BLaER1 (cell line): ENCODE results near the gene TTC39A.

ENCODE experiments used
- H3K27ac ChIP-seq: shearing (Covaris generic); formaldehyde crosslinking; 2 replicates; pipeline ENCODE4 v1.8.1; 2022
- H3K27me3 ChIP-seq: shearing (Covaris generic); formaldehyde crosslinking; 2 replicates; pipeline ENCODE4 v1.8.1; 2022
- H3K36me3 ChIP-seq: shearing (Covaris generic); formaldehyde crosslinking; 2 replicates; pipeline ENCODE4 v1.8.1; 2022
- H3K4me1 ChIP-seq: shearing (Covaris generic); formaldehyde crosslinking; 2 replicates; pipeline ENCODE4 v1.8.1; 2022
- H3K4me2 ChIP-seq: shearing (Covaris generic); formaldehyde crosslinking; 2 replicates; pipeline ENCODE4 v1.8.1; 2022
- H3K4me3 ChIP-seq: shearing (Covaris generic); formaldehyde crosslinking; 2 replicates; pipeline ENCODE4 v1.8.1; 2022
- H3K9ac ChIP-seq: shearing (Covaris generic); formaldehyde crosslinking; 2 replicates; pipeline ENCODE4 v1.8.1; 2022
- H3K9me3 ChIP-seq: shearing (Covaris generic); formaldehyde crosslinking; 2 replicates; pipeline ENCODE4 v1.8.1; 2022
- H4K20me1 ChIP-seq: shearing (Covaris generic); formaldehyde crosslinking; 2 replicates; pipeline ENCODE4 v1.8.1; 2022
- Cebpa-rat ChIP-seq: shearing (Covaris generic); IDR thresholded peaks from 2 replicates; pipeline ENCODE4 v1.8.1; 2022

TTC39A gene

DNA sequence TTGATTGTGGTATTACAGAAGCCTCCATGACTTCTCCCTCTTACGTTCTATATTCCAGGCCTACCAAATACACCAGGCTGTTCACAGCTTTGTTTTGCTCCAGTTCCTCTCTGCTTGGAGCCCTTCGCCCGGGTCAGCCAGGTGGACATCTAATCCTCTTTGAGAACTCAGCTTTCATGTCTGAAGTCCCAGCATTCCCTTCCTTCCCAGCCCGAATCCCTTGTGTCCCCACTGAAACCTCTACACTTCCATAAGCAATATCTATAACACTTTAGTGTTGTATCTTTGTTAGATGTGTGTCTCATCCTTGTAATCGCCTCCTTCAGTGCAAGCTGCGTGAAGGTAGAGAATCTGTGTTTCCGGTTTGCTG is 92.3 kb downstream of the TTC39A start:
- no peak for TF ChIP-seq Cebpa-rat
- H3K4me3 ChIP-seq = peak overlapping the region; percentile 80
- no peak overlapping the region for H3K27ac ChIP-seq
- peaks cover 64% of the 10 kb centered on the region for H3K4me1 ChIP-seq
- H3K36me3 ChIP-seq = no peaks in the 10 kb centered on the region
- no peaks in the 10 kb centered on the region for H3K27me3 ChIP-seq
- peak overlapping the region; percentile 91 for H3K9ac ChIP-seq
- H4K20me1 ChIP-seq = peaks cover 62% of the 10 kb centered on the region
- H3K4me2 ChIP-seq = peak overlapping the region; percentile 84
- H3K9me3 ChIP-seq = no peaks in the 10 kb centered on the region

DNA sequence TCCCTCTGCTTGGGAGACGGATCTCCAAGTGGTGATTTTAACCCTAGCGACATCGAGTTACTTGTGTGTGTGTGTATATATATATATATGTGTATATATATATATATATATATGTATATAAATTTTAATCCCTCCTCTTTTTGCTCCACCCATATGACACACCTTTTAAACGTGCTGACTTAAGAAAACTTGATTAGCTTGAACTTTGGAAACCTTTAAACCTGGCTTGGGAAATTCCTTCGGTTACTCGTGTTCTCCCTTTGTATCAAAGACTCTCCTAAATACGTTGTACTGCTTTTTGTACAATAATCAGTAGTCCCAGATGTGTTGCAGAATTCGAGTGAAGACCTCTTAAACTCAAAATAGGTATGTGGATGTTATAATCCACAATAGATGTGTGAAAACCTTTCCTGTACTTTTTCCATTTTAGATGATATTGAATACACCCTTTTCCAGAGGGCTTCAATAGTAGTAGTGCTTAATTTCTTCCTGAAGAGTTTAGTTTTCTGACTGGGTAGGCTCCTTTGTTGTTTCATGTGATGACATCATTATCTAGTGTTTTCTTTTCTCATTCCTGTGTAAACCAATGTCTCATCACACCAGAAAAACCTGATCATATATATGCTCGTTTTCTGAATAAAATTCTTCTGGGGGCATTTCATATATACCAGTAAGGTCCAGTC is 92.9 kb downstream of the TTC39A start:
- H3K9me3 ChIP-seq = no peaks in the 10 kb centered on the region
- TF ChIP-seq Cebpa-rat = no peak
- H3K9ac ChIP-seq = peak overlapping the region; percentile 91
- no peaks in the 10 kb centered on the region for H3K36me3 ChIP-seq
- peaks cover 64% of the 10 kb centered on the region for H3K4me1 ChIP-seq
- peak overlapping the region; percentile 84 for H3K4me2 ChIP-seq
- no peaks in the 10 kb centered on the region for H3K27me3 ChIP-seq
- H4K20me1 ChIP-seq = peaks cover 56% of the 10 kb centered on the region
- H3K4me3 ChIP-seq = peak overlapping the region; percentile 80
- peak overlapping the region; percentile 81; the same call in 1 of the 2 replicates for H3K27ac ChIP-seq
